ENCODE results near the gene CHD6. TPM values are rescaled to one million over a fixed set of nuclear protein-coding genes. Genes with fewer than 3 reads are reported as not detected.

The CHD6 gene
- total RNA-seq, 2 experiments from 2014 or later: 26.9 to 45.7 TPM

GRCh38 chr20:41408986-41409385 lies 209.2 kb downstream of the CHD6 start:
- CTCF ChIA-PET (ENCODE audit: unreplicated experiment): no interaction called here
- Histone ChIP-seq H3K27ac (ENCODE audit: low read depth, low read length, poor library complexity, severe bottlenecking) (no peak overlapping the region), H3K4me2 (ENCODE audit: low read length) (no peak overlapping the region), H3K4me1 (ENCODE audit: insufficient read depth, low read length, poor library complexity, severe bottlenecking) (peaks cover 5% of the 10 kb centered on the region), H3K36me3 (ENCODE audit: insufficient read depth, low read length) (peaks cover 60% of the 10 kb centered on the region; the same call in 1 of the 2 replicates), H3K9me2 (ENCODE audit: insufficient read depth, low read length) (no peaks in the 10 kb centered on the region), H2AFZ (ENCODE audit: low read length) (no peak overlapping the region), H3K79me2 (ENCODE audit: insufficient read depth, low read depth, low read length) (no peaks in the 10 kb centered on the region), H3K9me3 (ENCODE audit: low read length) (no peaks in the 10 kb centered on the region), H3K4me3 (ENCODE audit: low read depth, low read length, poor library complexity, severe bottlenecking) (no peak overlapping the region), H4K20me1 (ENCODE audit: insufficient read depth, low read length) (no peaks in the 10 kb centered on the region)
- BruUV-seq (replicated peaks): no TSS peak
- DNase-seq (ENCODE audit: low spot score): no peak
- POLR2A ChIA-PET: interaction anchor here (0.6 kb wide), 1 partner anchor 577 kb away, joined by 3 read pairs; no protein-coding TSS in a partner anchor
- TF ChIP-seq, protein P1, sequence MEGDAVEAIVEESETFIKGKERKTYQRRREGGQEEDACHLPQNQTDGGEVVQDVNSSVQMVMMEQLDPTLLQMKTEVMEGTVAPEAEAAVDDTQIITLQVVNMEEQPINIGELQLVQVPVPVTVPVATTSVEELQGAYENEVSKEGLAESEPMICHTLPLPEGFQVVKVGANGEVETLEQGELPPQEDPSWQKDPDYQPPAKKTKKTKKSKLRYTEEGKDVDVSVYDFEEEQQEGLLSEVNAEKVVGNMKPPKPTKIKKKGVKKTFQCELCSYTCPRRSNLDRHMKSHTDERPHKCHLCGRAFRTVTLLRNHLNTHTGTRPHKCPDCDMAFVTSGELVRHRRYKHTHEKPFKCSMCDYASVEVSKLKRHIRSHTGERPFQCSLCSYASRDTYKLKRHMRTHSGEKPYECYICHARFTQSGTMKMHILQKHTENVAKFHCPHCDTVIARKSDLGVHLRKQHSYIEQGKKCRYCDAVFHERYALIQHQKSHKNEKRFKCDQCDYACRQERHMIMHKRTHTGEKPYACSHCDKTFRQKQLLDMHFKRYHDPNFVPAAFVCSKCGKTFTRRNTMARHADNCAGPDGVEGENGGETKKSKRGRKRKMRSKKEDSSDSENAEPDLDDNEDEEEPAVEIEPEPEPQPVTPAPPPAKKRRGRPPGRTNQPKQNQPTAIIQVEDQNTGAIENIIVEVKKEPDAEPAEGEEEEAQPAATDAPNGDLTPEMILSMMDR (conservative IDR thresholded peaks at IDR 0.05; ENCODE audit: low read length): no peak
- intact Hi-C loops (cut with micrococcal nuclease; ENCODE audit: unreplicated experiment): no loop called here

GRCh38 chr20:41408156-41408794 lies 209.9 kb downstream of the CHD6 start:
- no TSS peak for BruUV-seq (replicated peaks)
- peaks cover 53% of the 10 kb centered on the region; the same call in 1 of the 2 replicates for H3K36me3 ChIP-seq (ENCODE audit: insufficient read depth, low read length)
- no peak overlapping the region for H3K4me3 ChIP-seq (ENCODE audit: low read depth, low read length, poor library complexity, severe bottlenecking)
- no peak overlapping the region for H3K4me2 ChIP-seq (ENCODE audit: low read length)
- H3K4me1 ChIP-seq (ENCODE audit: insufficient read depth, low read length, poor library complexity, severe bottlenecking): peaks cover 5% of the 10 kb centered on the region
- no peaks in the 10 kb centered on the region for H3K79me2 ChIP-seq (ENCODE audit: insufficient read depth, low read depth, low read length)
- no peaks in the 10 kb centered on the region for H3K9me2 ChIP-seq (ENCODE audit: insufficient read depth, low read length)
- ChIA-PET CTCF (ENCODE audit: unreplicated experiment) (no interaction called here), POLR2A (interaction anchor here (0.6 kb wide), 1 partner anchor 578 kb away, joined by 3 read pairs; no protein-coding TSS in a partner anchor)
- H3K9me3 ChIP-seq (ENCODE audit: low read length): no peaks in the 10 kb centered on the region
- TF ChIP-seq EZH2phosphoT487 (IDR thresholded peaks at IDR 0.05; ENCODE audit: borderline replicate concordance, low read depth, low read length): no peak
- TF ChIP-seq, protein P1 (conservative IDR thresholded peaks at IDR 0.05; ENCODE audit: low read length): no peak
- no peaks in the 10 kb centered on the region for H4K20me1 ChIP-seq (ENCODE audit: insufficient read depth, low read length)
- no peak for DNase-seq (ENCODE audit: low spot score)
- no peak overlapping the region for H3K27ac ChIP-seq (ENCODE audit: low read depth, low read length, poor library complexity, severe bottlenecking)
- no peak overlapping the region for H2AFZ ChIP-seq (ENCODE audit: low read length)
- intact Hi-C loops (cut with micrococcal nuclease; ENCODE audit: unreplicated experiment): no loop called here

DNA sequence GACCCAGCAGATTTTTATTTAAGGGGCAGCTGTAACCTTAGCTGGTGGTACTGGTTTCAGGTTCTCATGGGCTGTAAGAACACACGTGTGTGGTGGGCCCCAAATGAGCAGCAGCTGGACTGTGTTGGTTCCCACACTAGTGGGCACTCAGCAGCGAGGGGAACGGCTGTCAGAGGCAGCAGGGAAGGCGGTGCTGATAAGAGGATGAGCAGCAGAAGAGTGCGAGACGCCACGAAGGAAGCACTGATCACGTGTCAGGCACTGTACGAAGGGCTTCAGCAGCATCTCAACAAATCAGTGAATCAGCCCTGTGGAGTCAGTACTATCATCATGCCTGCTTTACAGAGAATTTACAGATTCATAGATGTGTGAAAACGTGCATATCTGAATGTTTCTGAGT lies 210.6 kb downstream of the CHD6 start:
- no peaks in the 10 kb centered on the region for H3K9me3 ChIP-seq (ENCODE audit: low read length)
- ChIA-PET POLR2A (no interaction called here), CTCF (ENCODE audit: unreplicated experiment) (no interaction called here)
- H3K4me1 ChIP-seq (ENCODE audit: insufficient read depth, low read length, poor library complexity, severe bottlenecking): peaks cover 5% of the 10 kb centered on the region
- no peak overlapping the region for H2AFZ ChIP-seq (ENCODE audit: low read length)
- H3K4me3 ChIP-seq (ENCODE audit: low read depth, low read length, poor library complexity, severe bottlenecking): no peak overlapping the region
- no peak overlapping the region for H3K27ac ChIP-seq (ENCODE audit: low read depth, low read length, poor library complexity, severe bottlenecking)
- no TSS peak for BruUV-seq (replicated peaks)
- no peak for TF ChIP-seq EZH2phosphoT487 (IDR thresholded peaks at IDR 0.05; ENCODE audit: borderline replicate concordance, low read depth, low read length)
- H3K4me2 ChIP-seq (ENCODE audit: low read length): no peak overlapping the region
- DNase-seq (ENCODE audit: low spot score): no peak
- H3K79me2 ChIP-seq (ENCODE audit: insufficient read depth, low read depth, low read length): no peaks in the 10 kb centered on the region
- peaks cover 50% of the 10 kb centered on the region; the same call in 1 of the 2 replicates for H3K36me3 ChIP-seq (ENCODE audit: insufficient read depth, low read length)
- H3K9me2 ChIP-seq (ENCODE audit: insufficient read depth, low read length): no peaks in the 10 kb centered on the region
- intact Hi-C loops (cut with micrococcal nuclease; ENCODE audit: unreplicated experiment): no loop called here
- no peaks in the 10 kb centered on the region for H4K20me1 ChIP-seq (ENCODE audit: insufficient read depth, low read length)

Measured in OCI-LY7 (cell line).